ENCODE data around the gene OGFOD2. TPM values are rescaled to one million over a fixed set of nuclear protein-coding genes. Genes with fewer than 3 reads are reported as not detected.

The OGFOD2 gene
- total and polyA plus RNA-seq, 2 of the 13 experiments (the other 11 are each of a cell fraction or from before 2014, with no cell fraction given), result 13.2 to 14.6 TPM

- TF ChIP-seq NR2C2 (CRISPR knock-in tag; IDR thresholded peaks at IDR 0.05; ENCODE audit: borderline replicate concordance) (peak; percentile 90), CBFB (CRISPR knock-in tag; IDR thresholded peaks at IDR 0.05) (peak; percentile 78; the same call in 1 of the 2 replicates), GPN1 (CRISPR knock-in tag; IDR thresholded peaks at IDR 0.05; ENCODE audit: borderline replicate concordance) (no peak), IRF2 (CRISPR knock-in tag; IDR thresholded peaks at IDR 0.05) (peak; percentile 81), SIX1 (CRISPR knock-in tag; IDR thresholded peaks at IDR 0.05; ENCODE audit: borderline replicate concordance) (no peak), ZFAT (CRISPR knock-in tag; conservative IDR thresholded peaks at IDR 0.05) (no peak), BATF2 (CRISPR knock-in tag; IDR thresholded peaks at IDR 0.05) (0 out of 2 replicates have a peak, but pooled peaks have one; percentile 12), ZNF383 (CRISPR knock-in tag; IDR thresholded peaks at IDR 0.05; ENCODE audit: borderline replicate concordance) (no peak), CHD4 (IDR thresholded peaks at IDR 0.05; ENCODE audit: borderline replicate concordance, low read length) (no peak; the same call in 1 of the 2 replicates), ZNF230 (CRISPR knock-in tag; IDR thresholded peaks at IDR 0.05) (no peak), TFDP2 (CRISPR knock-in tag; IDR thresholded peaks at IDR 0.05) (no peak), HOXA3 (CRISPR knock-in tag; IDR thresholded peaks at IDR 0.05) (peak; percentile 87), ZNF207 (IDR thresholded peaks at IDR 0.05; ENCODE audit: borderline replicate concordance) (no peak), IRF1 (CRISPR knock-in tag; IDR thresholded peaks at IDR 0.05; ENCODE audit: low read depth) (no peak), NR3C1 (CRISPR knock-in tag; IDR thresholded peaks at IDR 0.05) (no peak), EP300 (IDR thresholded peaks at IDR 0.05; ENCODE audit: low read depth in 2 of 2, low read length in 2 of 2) (no peak; a peak in 1 of 4 replicates), EP300 (CRISPR knock-in tag; IDR thresholded peaks at IDR 0.05; ENCODE audit: borderline replicate concordance) (0 out of 2 replicates have a peak, but pooled peaks have one; percentile 28), KDM4B (CRISPR knock-in tag; IDR thresholded peaks at IDR 0.05) (0 out of 2 replicates have a peak, but pooled peaks have one; percentile 54), ZNF598 (CRISPR knock-in tag; IDR thresholded peaks at IDR 0.05; ENCODE audit: borderline replicate concordance) (no peak), ZNF362 (CRISPR knock-in tag; IDR thresholded peaks at IDR 0.05; ENCODE audit: borderline replicate concordance) (no peak), FLYWCH1 (CRISPR knock-in tag; IDR thresholded peaks at IDR 0.05) (no peak), CREM (IDR thresholded peaks at IDR 0.05) (peak; percentile 70), CREM (CRISPR knock-in tag; IDR thresholded peaks at IDR 0.05) (no peak), ZFP1 (CRISPR knock-in tag; IDR thresholded peaks at IDR 0.05) (0 out of 2 replicates have a peak, but pooled peaks have one; percentile 44), ZNF124 (CRISPR knock-in tag; IDR thresholded peaks at IDR 0.05) (no peak), SP1 (IDR thresholded peaks at IDR 0.05) (no peak), SP1 (CRISPR knock-in tag; IDR thresholded peaks at IDR 0.05) (peak; percentile 95), PRMT3 (CRISPR knock-in tag; IDR thresholded peaks at IDR 0.05; ENCODE audit: borderline replicate concordance, low read depth) (no peak)
Measured at GRCh38 chr12:122974274-122974891, 661 bp upstream of the OGFOD2 start (continued).

Data from HepG2 (cell line).